Tibial nerve (tissue), 4 donors: ENCODE measurements around the gene HERC4. TPM values are rescaled to one million over a fixed set of nuclear protein-coding genes. Genes with fewer than 3 reads are reported as not detected.

Source experiments
- DNase-seq, 2 donors: peaks; one replicate each; pipeline ENCODE4 v3.0.0-alpha.2; 2019; ENCODE audit warnings: low spot score in 2 of 2
- H3K27ac ChIP-seq, 4 donors: fragments of 200-600 bp; sonication (generic) in 3 of 4; one replicate each; pipeline ENCODE4 v1.5.1; 2017 to 2019; ENCODE audit warnings: mild to moderate bottlenecking in 1 of 4
- H3K27me3 ChIP-seq, 2 donors: fragments of 200-600 bp; sonication (generic) in 1 of 2; one replicate each; pipeline versions ENCODE4 v1.5.1 to v1.6.0; 2017 to 2019
- H3K36me3 ChIP-seq, 3 donors: fragments of 200-600 bp; sonication (generic); one replicate each; pipeline ENCODE4 v1.5.1; 2018 to 2019
- H3K4me1 ChIP-seq, 4 donors: fragments of 200-600 bp; sonication (generic) in 3 of 4; one replicate each; pipeline ENCODE4 v1.5.1; 2017 to 2019
- H3K4me3 ChIP-seq, 4 donors: fragments of 200-600 bp; sonication (generic) in 3 of 4; one replicate each; pipeline ENCODE4 v1.5.1; 2017 to 2019; ENCODE audit warnings: mild to moderate bottlenecking in 1 of 4, moderate library complexity in 1 of 4
- H3K9me3 ChIP-seq, 4 donors: fragments of 200-600 bp; sonication (generic) in 3 of 4; one replicate each; pipeline ENCODE4 v1.5.1; 2017 to 2019
- CTCF ChIP-seq, 5 experiments: fragments of 200-600 bp in 3 of 5; fragments of 450-650 bp in 2 of 5; sonication (generic) in 3 of 5; IDR thresholded peaks; one replicate each; pipeline ENCODE4 v1.5.1; 2016 to 2019; ENCODE audit warnings: antibody characterized with exemption in 5 of 5, mild to moderate bottlenecking in 3 of 5, moderate library complexity in 2 of 5
- EP300 ChIP-seq, 2 donors: sonication (generic); formaldehyde crosslinking; IDR thresholded peaks; one replicate each; pipeline ENCODE4 v1.6.1; 2017; ENCODE audit warnings: antibody characterized with exemption in 2 of 2, mild to moderate bottlenecking in 1 of 2
- POLR2A ChIP-seq, 2 donors: fragments of 450-650 bp; IDR thresholded peaks; one replicate each; pipeline ENCODE4 v1.6.1; 2017; ENCODE audit warnings: antibody characterized with exemption in 2 of 2, mild to moderate bottlenecking in 2 of 2, moderate library complexity in 2 of 2
- WGBS, 2 donors: methylation state at CpG; one replicate each; pipeline ENCODE4 v1.1.5; 2018; 5-methylcytosine and 5-hydroxymethylcytosine counted together
- total RNA-seq, 4 donors: library from RNA; depleted of rRNA; stranded (reverse); fragments of >200 nt; gene quantifications; one replicate each; pipeline ENCODE4 v1.1.0, GENCODE V29; 2016

HERC4 gene
- total RNA-seq, 4 donors from 2014 or later = 38.1 to 57.0 (median 54.1) TPM

GRCh38 chr10:68095153-68095552 is 20.1 kb upstream of the HERC4 start:
- WGBS, 2 donors = 77 to 84% methylated on average over 2 of the region's 2 CpGs
- no peaks in the 10 kb centered on the region for H3K9me3 ChIP-seq
- no peak overlapping the region for H3K27ac ChIP-seq
- no peak for DNase-seq
- H3K4me1 ChIP-seq = no peaks in the 10 kb centered on the region
- H3K36me3 ChIP-seq = no peaks in the 10 kb centered on the region
- no peak overlapping the region for H3K4me3 ChIP-seq
- no peaks in the 10 kb centered on the region for H3K27me3 ChIP-seq
- TF ChIP-seq POLR2A (IDR thresholded peaks at IDR 0.05) (no peak), EP300 (IDR thresholded peaks at IDR 0.05) (no peak), CTCF (IDR thresholded peaks at IDR 0.05) (no peak)

DNA sequence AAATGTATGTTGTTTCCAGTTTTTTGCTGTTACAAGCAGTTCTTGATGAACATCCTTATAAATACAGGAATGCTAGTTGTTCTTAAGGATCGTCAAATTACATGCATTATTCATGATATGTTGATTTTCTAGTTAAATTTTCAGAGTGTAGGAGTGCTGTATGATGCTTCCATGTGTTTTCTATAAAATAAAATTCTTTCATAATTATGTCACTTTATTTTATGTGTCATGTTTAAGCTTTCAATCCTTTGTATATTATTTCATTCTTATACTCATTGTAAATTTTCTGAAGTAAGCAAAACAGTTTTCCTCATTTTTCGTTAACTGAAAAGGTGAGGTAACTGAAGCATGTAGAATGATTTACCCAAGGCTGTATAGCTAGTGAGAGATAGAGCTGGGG is 17.4 kb upstream of the HERC4 start:
- Histone ChIP-seq H3K4me3 (no peak overlapping the region), H3K27me3 (no peaks in the 10 kb centered on the region), H3K4me1 (no peaks in the 10 kb centered on the region), H3K9me3 (no peaks in the 10 kb centered on the region), H3K36me3 (no peaks in the 10 kb centered on the region), H3K27ac (no peak overlapping the region)
- DNase-seq = no peak
- TF ChIP-seq CTCF (IDR thresholded peaks at IDR 0.05) (no peak), EP300 (IDR thresholded peaks at IDR 0.05) (no peak), POLR2A (IDR thresholded peaks at IDR 0.05) (no peak)
- 69 to 76% methylated on average over 2 of the region's 2 CpGs for WGBS, 2 donors

- Histone ChIP-seq H3K9me3 (no peaks in the 10 kb centered on the region), H3K4me3 (no peak overlapping the region), H3K27ac (no peak overlapping the region), H3K36me3 (no peaks in the 10 kb centered on the region), H3K4me1 (no peaks in the 10 kb centered on the region), H3K27me3 (no peaks in the 10 kb centered on the region)
- no peak for DNase-seq
- 63 to 68% methylated on average over 4 of the region's 4 CpGs for WGBS, 2 donors
- TF ChIP-seq CTCF (IDR thresholded peaks at IDR 0.05) (no peak), EP300 (IDR thresholded peaks at IDR 0.05) (no peak), POLR2A (IDR thresholded peaks at IDR 0.05) (no peak)
Measured at GRCh38 chr10:68090586-68090985, 15.5 kb upstream of the HERC4 start.

DNA sequence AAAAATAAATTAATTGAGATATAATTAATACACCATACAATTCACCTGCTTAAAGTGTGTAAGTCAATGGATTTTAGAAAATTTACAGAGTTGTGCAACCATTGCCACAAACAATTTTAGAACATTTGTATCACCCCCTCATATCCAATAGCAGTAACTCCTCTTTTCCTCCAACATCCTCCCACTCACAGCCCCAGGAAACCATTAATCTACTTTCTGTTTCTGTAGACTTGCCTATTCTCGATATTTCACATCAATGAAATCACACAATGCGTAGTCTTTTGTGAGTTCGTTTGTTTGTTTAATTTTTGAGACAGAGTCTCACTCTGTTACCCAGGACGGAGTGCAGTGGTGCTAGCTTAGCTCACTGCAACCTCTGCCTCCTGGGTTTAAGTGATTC is 13.7 kb upstream of the HERC4 start:
- Histone ChIP-seq H3K4me3 (no peak overlapping the region), H3K4me1 (no peaks in the 10 kb centered on the region), H3K36me3 (no peaks in the 10 kb centered on the region), H3K27me3 (no peaks in the 10 kb centered on the region), H3K27ac (no peak overlapping the region), H3K9me3 (no peaks in the 10 kb centered on the region)
- DNase-seq = no peak
- no peak for TF ChIP-seq CTCF (IDR thresholded peaks at IDR 0.05)
- no peak for TF ChIP-seq POLR2A (IDR thresholded peaks at IDR 0.05)
- TF ChIP-seq EP300 (IDR thresholded peaks at IDR 0.05) = no peak
- WGBS, 2 donors = 29 to 35% methylated on average over 4 of the region's 4 CpGs

DNA sequence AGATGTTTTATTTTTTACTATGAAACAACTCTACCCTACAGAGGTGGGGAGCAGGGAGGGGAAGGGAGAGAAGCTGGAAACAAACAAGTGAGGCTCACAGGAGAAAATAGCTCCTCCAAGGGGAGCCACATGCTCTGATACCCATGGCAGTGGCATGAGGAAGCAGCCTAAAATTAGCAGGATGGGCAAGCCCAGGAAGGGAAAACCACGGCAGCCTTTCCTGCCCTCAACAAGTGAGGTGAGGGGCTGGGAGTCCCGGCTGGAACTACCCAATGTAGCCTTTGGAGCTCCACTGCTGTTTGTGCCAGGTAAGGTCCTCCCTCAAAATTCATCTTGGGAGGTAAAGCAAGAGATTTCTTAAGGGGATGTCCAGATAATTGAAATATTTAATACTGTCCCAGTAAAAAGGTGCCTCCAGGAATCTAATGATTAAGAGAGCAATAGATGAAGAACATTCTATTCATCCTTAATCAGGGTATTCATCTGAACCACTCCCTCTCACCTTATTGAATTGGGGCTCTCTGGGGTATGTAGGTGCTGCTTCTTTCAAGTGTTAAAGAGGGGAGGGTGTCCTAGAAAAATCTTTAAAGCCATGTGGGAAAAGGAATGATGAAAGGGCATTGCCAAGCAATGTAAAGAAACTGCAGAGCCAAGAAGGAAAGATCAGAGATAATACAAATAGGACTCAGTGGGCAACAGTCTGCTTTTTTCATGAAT is 12.8 kb upstream of the HERC4 start:
- Histone ChIP-seq H3K4me3 (no peak overlapping the region), H3K27ac (no peak overlapping the region), H3K36me3 (no peaks in the 10 kb centered on the region), H3K4me1 (no peaks in the 10 kb centered on the region), H3K9me3 (no peaks in the 10 kb centered on the region), H3K27me3 (no peaks in the 10 kb centered on the region)
- no peak for TF ChIP-seq EP300 (IDR thresholded peaks at IDR 0.05)
- TF ChIP-seq CTCF (IDR thresholded peaks at IDR 0.05) = no peak
- no peak for TF ChIP-seq POLR2A (IDR thresholded peaks at IDR 0.05)
- WGBS, 2 donors = 63 to 78% methylated on average over 2 of the region's 2 CpGs
- no peak for DNase-seq
